HFFc6 (cell line): ENCODE measurements around the gene SLC22A2. TPM values are rescaled to one million over a fixed set of nuclear protein-coding genes. Genes with fewer than 3 reads are reported as not detected.
"Not testable (repeated sequence)": the region's sequence is repeated elsewhere in the genome, so short reads cannot be mapped to it uniquely, and the experiment has no call there.

ENCODE experiments used
- DNase-seq: peaks from one replicate; pipeline ENCODE4 v3.0.0-alpha.2; 2018
- H3K27ac Mint-ChIP-seq: 2 replicates; pipeline ENCODE4 v1.8.0; 2020; ENCODE audit warnings: mild to moderate bottlenecking, mixed read lengths
- H3K27me3 Mint-ChIP-seq: 2 replicates; pipeline ENCODE4 v1.8.0; 2021; ENCODE audit warnings: mild to moderate bottlenecking, moderate library complexity, mixed read lengths; ENCODE audit not compliant: insufficient read depth
- H3K36me3 Mint-ChIP-seq: 2 replicates; pipeline ENCODE4 v1.8.0; 2021; ENCODE audit warnings: low read depth, mixed read lengths
- H3K4me1 Mint-ChIP-seq: 2 replicates; pipeline ENCODE4 v1.8.0; 2020; ENCODE audit warnings: low read depth, mixed read lengths
- H3K4me3 Mint-ChIP-seq: 2 replicates; pipeline ENCODE4 v1.8.0; 2020; ENCODE audit warnings: mild to moderate bottlenecking, moderate library complexity, mixed read lengths
- H3K9me3 Mint-ChIP-seq: 2 replicates; pipeline ENCODE4 v1.8.0; 2020; ENCODE audit warnings: mild to moderate bottlenecking, mixed read lengths
- CTCF ChIP-seq: fragments of 200-600 bp; sonication (generic); IDR thresholded peaks from 2 replicates; pipeline ENCODE4 v1.5.0; 2021; ENCODE audit warnings: antibody characterized with exemption, mild to moderate bottlenecking
- long read RNA-seq: library from polyadenylated mRNA; unstranded; transcript quantifications from one replicate; pipeline ENCODE4 v2.0.0, GENCODE V29; 2019
- total RNA-seq, 6 experiments: library from RNA; stranded (reverse); fragmentation: NEBNext Ultra II Directional; extraction: Animal tissue kit (Norgen Biotek cat#: 25700); gene quantifications; 2 replicates in 1 of 6; 3 replicates in 5 of 6; pipeline ENCODE4 v1.2.3, GENCODE V29; 2021

Gene SLC22A2
- total RNA-seq = not detected
- long read RNA-seq = 0 reads

DNA sequence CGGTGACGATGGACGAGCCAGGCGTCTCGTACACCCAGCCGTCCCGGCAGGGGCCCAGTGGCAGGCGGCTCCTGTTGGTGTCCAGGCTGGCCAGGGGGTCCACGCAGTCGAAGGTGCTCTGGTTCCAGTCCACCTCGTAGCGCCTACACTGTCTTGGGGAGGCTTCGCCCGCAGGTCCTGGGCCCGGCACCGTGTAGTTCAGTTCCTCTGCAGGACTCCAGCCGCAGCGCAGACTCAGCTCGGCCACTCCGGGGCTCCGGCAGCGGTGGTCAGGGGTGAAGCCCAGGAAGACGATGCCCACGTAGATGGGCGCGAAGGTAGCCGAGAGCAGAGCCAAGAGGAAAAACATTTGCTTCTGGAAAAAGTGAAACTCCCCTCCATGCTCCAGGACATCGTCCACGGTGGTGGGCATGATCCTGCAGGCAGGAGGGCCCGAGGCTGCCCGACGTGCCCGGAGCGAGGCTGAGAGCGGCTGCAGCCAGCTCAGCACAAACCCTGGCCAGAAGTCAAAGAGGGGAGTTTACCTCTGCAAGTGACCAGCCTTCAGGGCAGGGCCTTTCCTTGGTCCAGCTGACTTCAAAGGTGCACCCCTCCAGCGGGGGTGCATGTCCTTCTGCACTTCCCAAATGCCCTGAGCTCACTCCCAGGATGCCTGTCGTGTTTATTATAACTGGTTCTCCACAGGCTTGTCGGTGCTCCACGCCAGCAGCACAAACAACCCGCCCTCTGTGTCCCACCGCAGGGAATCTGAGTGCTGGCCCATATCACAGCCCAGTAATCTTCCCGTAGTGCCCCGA lies at the start of gene SLC22A2:
TSS of gene SLC22A2 (minus strand) at position 476 of the 797 bp plus-strand sequence. CDS start at position 412, 64 bp downstream.
- Mint-ChIP-seq H3K27ac (no peak within 1 kb of the TSS), H3K4me1 (no peaks in the 10 kb centered on the region), H3K4me3 (no peak within 1 kb of the TSS), H3K9me3 (peaks cover 25% of the 10 kb centered on the region), H3K27me3 (peaks cover 6% of the 10 kb centered on the region), H3K36me3 (no peaks in the 10 kb centered on the region)
- no peak for DNase-seq
- no peak for TF ChIP-seq CTCF

DNA sequence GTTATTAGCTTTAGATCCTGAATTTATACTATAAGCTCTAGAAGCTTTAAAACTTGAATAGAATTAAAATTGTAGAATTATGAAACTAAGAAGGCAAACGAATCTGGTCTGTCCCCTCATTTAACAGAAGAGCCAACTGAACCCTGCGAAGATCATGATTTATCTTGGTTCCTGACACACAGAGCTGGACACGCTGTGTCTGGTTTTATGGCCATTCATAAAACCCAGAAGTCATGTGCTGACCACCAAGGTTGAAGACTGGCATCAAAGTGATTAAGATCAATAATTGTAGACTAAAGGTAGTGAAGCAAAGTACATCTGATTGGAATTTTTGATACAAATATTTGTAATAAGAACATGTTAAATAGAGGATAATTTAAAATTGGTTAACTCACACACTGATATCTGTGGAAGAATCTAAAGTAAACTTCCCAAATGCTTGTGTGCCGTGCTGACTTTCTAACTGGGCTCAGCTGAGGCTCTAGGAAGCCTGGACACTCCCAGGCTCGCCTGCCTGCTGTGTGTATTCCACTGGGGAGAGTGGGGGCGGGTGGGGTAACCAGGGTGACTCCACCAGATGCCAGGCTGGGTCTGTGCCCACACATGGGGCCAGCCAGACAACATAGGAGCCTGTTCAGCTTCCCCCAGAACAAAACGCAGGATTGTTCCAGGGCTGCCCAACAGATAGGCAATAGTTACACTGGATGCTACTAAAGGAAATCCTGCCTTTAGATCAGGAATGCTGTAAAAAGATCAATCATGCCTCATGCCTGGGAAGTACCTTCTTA lies 47.5 kb upstream of the SLC22A2 start:
- no peak for TF ChIP-seq CTCF
- Mint-ChIP-seq H3K4me1 (no peaks in the 10 kb centered on the region), H3K9me3 (peaks cover 63% of the 10 kb centered on the region), H3K4me3 (no peak overlapping the region), H3K27ac (no peak overlapping the region), H3K36me3 (peaks cover 10% of the 10 kb centered on the region), H3K27me3 (no peaks in the 10 kb centered on the region; the same call in 1 of the 2 replicates)
- no peak for DNase-seq

DNA sequence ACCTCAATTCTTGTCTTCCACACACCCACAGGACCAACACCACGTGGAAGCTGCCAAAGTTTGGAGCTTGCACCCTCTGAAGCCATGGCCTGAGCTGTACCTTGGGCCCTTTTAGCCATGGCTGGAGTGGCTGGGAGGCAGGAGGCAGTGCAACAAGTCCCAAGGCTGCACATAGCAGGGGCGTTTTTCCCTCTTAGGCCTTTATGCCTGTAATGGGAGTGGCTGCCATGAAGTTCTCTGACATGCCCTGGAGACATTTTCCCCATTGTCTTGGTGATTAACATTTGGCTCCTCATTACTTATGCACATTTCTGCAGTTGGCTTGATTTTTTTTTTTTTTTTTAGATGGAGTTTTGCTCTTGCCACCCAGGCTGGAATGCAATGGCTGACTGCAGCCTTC lies 45.2 kb upstream of the SLC22A2 start:
- Mint-ChIP-seq H3K27me3 (no peaks in the 10 kb centered on the region; the same call in 1 of the 2 replicates), H3K4me1 (no peaks in the 10 kb centered on the region), H3K27ac (no peak overlapping the region), H3K36me3 (peaks cover 8% of the 10 kb centered on the region; the same call in 1 of the 2 replicates), H3K4me3 (no peak overlapping the region), H3K9me3 (peaks cover 53% of the 10 kb centered on the region)
- no peak for TF ChIP-seq CTCF
- DNase-seq = no peak

GRCh38 chr6:160302431-160303082 lies 43.9 kb upstream of the SLC22A2 start:
- peaks cover 49% of the 10 kb centered on the region for H3K9me3 Mint-ChIP-seq
- not testable (repeated sequence) for DNase-seq, H3K36me3 Mint-ChIP-seq, H3K27me3 Mint-ChIP-seq, H3K4me1 Mint-ChIP-seq, H3K4me3 Mint-ChIP-seq, H3K27ac Mint-ChIP-seq

DNA sequence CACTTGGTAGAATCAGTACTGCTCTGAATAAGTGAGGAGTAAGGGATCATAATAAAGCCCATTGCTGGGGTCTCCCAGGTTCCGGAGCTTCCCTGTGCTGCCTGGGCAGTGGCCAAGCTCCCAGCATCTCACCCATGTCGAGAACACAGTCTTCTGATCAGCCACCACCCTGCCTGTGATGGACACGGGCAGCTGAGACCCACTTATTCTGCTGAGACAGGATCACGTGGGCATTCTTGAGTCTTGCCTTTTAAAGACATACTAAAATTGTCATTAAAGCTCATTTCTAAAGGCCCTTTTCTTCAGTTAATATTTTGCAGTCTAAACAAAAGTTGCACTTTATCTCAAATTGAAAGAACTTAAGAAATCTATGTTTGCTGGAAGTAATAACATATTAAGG lies 42.7 kb upstream of the SLC22A2 start:
- peaks cover 8% of the 10 kb centered on the region; the same call in 1 of the 2 replicates for H3K36me3 Mint-ChIP-seq
- no peaks in the 10 kb centered on the region for H3K4me1 Mint-ChIP-seq
- no peak for DNase-seq
- H3K9me3 Mint-ChIP-seq = peaks cover 49% of the 10 kb centered on the region
- no peaks in the 10 kb centered on the region; the same call in 1 of the 2 replicates for H3K27me3 Mint-ChIP-seq
- no peak for TF ChIP-seq CTCF
- no peak overlapping the region for H3K27ac Mint-ChIP-seq
- no peak overlapping the region for H3K4me3 Mint-ChIP-seq
